Chondrocyte (in vitro differentiated cells): ENCODE data around the gene COL18A1. TPM values are rescaled to one million over a fixed set of nuclear protein-coding genes. Genes with fewer than 3 reads are reported as not detected.

ENCODE experiments used
- DNase-seq: peaks from one replicate; pipeline ENCODE4 v3.0.0; 2021; ENCODE audit warnings: mixed read lengths, low spot score
- H3K27ac Mint-ChIP-seq: one replicate; pipeline ENCODE4 v1.8.0; 2021; ENCODE audit warnings: mild to moderate bottlenecking, moderate library complexity, mixed read lengths; ENCODE audit not compliant: unreplicated experiment
- H3K27me3 Mint-ChIP-seq: 2 replicates; pipeline ENCODE4 v1.8.0; 2021; ENCODE audit warnings: low read depth, mixed read lengths
- H3K36me3 Mint-ChIP-seq: 2 replicates; pipeline ENCODE4 v1.8.0; 2021; ENCODE audit warnings: low read depth, mixed read lengths
- H3K4me1 Mint-ChIP-seq: 2 replicates; pipeline ENCODE4 v1.8.0; 2021; ENCODE audit warnings: low read depth, mild to moderate bottlenecking, mixed read lengths
- H3K4me3 Mint-ChIP-seq: one replicate; pipeline ENCODE4 v1.8.0; 2021; ENCODE audit warnings: mild to moderate bottlenecking, moderate library complexity, mixed read lengths; ENCODE audit not compliant: unreplicated experiment
- H3K9me3 Mint-ChIP-seq: 2 replicates; pipeline ENCODE4 v1.8.0; 2021; ENCODE audit warnings: low read depth, mixed read lengths
- CTCF ChIP-seq: fragments of 200-600 bp; sonication (generic); IDR thresholded peaks from 2 replicates; pipeline ENCODE4 v1.5.0; 2021; ENCODE audit warnings: antibody characterized with exemption, mild to moderate bottlenecking, moderate library complexity
- total RNA-seq: library from RNA; stranded (reverse); gene quantifications from 3 replicates; pipeline ENCODE4 v1.2.1, GENCODE V29; 2021

The COL18A1 gene
- total RNA-seq, 1 donor from 2014 or later = 616 TPM

DNA sequence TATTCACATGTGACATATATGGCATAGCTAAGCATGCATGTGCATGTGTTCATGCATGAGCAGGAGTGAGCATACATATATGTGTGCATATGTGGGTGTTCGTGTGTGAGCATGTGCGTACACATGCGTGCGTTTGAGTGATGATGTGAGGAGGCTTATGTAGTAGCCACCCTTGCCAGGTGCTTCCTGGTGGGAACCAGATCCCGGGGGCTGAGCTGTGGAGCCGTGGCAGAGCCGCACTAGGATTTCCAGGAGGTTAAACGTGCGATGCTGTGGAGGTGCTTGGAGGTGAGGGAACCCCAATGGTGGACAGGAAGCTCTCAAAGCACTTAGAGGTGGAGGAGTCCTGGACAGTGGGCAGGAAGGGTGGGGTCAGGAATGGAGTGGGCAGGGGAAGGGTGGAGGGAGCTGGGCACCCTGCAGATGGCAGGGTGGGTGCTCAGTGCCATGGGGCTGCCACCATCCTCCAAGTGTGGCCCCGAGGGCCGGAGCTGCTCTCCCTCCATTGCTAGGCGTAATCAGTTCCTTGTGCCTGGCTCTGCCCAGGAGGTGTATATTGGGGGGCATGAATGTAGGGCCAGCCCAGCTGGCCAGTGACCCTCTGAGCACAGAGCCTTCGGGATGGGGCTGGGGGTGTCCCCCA lies 48.5 kb downstream of the COL18A1 start:
- TF ChIP-seq CTCF = no peak
- no peaks in the 10 kb centered on the region for H3K9me3 Mint-ChIP-seq
- H3K27me3 Mint-ChIP-seq = no peaks in the 10 kb centered on the region
- H3K4me1 Mint-ChIP-seq = peaks cover 38% of the 10 kb centered on the region
- H3K27ac Mint-ChIP-seq = peak overlapping the region; percentile 49
- H3K36me3 Mint-ChIP-seq = peaks cover 3% of the 10 kb centered on the region
- DNase-seq = peak; percentile 72
- H3K4me3 Mint-ChIP-seq = no peak overlapping the region

- H3K4me1 Mint-ChIP-seq = peaks cover 37% of the 10 kb centered on the region
- no peak for TF ChIP-seq CTCF
Measured at GRCh38 chr21:45454060-45454925, 49.3 kb downstream of the COL18A1 start.

DNA sequence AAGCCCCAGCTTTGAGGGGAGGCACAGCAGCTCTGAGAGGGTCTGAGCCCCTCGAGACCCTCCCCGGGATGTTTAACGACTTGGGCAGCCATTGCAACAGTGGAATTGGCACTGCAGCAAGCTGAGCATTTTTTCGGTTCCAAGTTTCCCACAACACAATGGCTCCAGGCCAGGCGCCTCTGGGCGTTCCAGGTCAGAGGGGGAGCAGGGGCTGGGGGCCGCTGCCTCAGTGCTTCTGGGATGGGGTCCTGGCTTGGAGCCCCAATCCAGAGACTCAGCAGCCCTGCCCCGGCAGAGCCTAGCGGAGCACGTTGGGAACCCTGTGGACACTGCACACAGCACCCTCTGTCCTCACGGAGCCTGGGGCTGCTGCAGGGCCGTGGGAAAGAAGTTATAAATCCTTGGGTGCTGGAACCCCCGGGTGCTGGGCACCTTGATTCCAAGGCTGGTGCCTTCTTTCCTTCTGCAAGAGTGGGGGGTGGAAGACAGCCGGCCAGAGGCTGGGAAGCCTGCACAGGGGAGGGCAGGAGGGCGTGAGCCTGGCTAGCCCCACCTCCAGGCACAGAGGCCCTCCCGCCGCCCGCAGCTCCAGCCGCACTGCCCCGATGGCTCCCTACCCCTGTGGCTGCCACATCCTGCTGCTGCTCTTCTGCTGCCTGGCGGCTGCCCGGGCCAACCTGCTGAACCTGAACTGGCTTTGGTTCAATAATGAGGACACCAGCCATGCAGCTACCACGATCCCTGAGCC lies 50.1 kb downstream of the COL18A1 start:
- Mint-ChIP-seq H3K36me3 (peaks cover 1% of the 10 kb centered on the region), H3K9me3 (no peaks in the 10 kb centered on the region), H3K27me3 (no peaks in the 10 kb centered on the region), H3K4me3 (no peak overlapping the region), H3K4me1 (peaks cover 32% of the 10 kb centered on the region), H3K27ac (peak overlapping the region; percentile 12)
- peak; percentile 77 for DNase-seq
- TF ChIP-seq CTCF = no peak

More at GRCh38 chr21:45454060-45454925, 49.3 kb downstream of the COL18A1 start:
- no peak overlapping the region for H3K4me3 Mint-ChIP-seq
- DNase-seq = peak; percentile 72
- H3K27me3 Mint-ChIP-seq = no peaks in the 10 kb centered on the region
- peaks cover 1% of the 10 kb centered on the region for H3K36me3 Mint-ChIP-seq
- peak overlapping the region; percentile 49 for H3K27ac Mint-ChIP-seq
- no peaks in the 10 kb centered on the region for H3K9me3 Mint-ChIP-seq

DNA sequence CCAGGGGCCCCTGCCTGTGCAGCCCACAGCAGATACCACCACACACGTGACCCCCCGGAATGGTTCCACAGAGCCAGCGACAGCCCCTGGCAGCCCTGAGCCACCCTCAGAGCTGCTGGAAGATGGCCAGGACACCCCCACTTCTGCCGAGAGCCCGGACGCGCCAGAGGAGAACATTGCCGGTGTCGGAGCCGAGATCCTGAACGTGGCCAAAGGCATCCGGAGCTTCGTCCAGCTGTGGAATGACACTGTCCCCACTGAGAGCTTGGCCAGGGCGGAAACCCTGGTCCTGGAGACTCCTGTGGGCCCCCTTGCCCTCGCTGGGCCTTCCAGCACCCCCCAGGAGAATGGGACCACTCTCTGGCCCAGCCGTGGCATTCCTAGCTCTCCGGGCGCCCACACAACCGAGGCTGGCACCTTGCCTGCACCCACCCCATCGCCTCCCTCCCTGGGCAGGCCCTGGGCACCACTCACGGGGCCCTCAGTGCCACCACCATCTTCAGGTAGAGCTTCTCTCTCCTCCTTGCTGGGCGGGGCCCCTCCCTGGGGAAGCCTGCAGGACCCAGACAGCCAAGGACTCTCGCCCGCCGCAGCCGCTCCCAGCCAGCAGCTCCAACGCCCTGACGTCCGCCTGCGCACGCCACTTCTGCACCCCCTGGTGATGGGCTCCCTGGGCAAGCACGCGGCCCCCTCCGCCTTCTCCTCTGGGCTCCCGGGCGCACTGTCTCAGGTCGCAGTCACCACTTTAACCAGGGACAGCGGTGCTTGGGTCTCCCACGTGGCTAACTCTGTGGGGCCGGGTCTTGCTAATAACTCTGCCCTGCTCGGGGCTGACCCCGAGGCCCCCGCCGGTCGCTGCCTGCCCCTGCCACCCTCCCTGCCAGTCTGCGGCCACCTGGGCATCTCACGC lies 51.0 kb downstream of the COL18A1 start:
- Mint-ChIP-seq H3K27ac (peak overlapping the region; percentile 12), H3K4me1 (peaks cover 38% of the 10 kb centered on the region), H3K4me3 (no peak overlapping the region), H3K36me3 (peaks cover 5% of the 10 kb centered on the region), H3K9me3 (no peaks in the 10 kb centered on the region), H3K27me3 (no peaks in the 10 kb centered on the region)
- no peak for TF ChIP-seq CTCF
- DNase-seq = peak; percentile 91
